Measurements from ENCODE around the gene DLGAP4.

DNA sequence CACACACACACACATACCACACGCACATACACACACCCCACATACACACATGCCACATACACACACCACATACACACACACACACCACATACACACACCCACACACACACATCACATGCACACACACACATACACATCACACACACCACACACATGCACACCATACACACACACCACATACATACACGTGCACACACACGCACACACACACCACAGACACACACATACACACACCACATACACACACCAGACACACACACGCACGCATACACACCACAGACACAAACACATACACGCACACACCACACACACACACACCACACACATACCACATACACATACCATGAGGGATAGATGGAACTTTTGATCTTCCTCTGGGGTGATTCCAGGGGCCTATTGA, 90.2 kb downstream of the DLGAP4 start:
- no peak for TF ChIP-seq GABPA (tag; conservative IDR thresholded peaks at IDR 0.05; ENCODE audit: low read depth)
- TF ChIP-seq, protein P1, sequence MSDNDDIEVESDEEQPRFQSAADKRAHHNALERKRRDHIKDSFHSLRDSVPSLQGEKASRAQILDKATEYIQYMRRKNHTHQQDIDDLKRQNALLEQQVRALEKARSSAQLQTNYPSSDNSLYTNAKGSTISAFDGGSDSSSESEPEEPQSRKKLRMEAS (CRISPR knock-in tag; IDR thresholded peaks at IDR 0.05): no peak
- TF ChIP-seq ZBTB7A (IDR thresholded peaks at IDR 0.05; ENCODE audit: borderline replicate concordance, control insufficient read depth, low read depth, low read length): no peak
- TF ChIP-seq KAT8 (IDR thresholded peaks at IDR 0.05; ENCODE audit: low read depth): no peak
- TF ChIP-seq, protein P2, sequence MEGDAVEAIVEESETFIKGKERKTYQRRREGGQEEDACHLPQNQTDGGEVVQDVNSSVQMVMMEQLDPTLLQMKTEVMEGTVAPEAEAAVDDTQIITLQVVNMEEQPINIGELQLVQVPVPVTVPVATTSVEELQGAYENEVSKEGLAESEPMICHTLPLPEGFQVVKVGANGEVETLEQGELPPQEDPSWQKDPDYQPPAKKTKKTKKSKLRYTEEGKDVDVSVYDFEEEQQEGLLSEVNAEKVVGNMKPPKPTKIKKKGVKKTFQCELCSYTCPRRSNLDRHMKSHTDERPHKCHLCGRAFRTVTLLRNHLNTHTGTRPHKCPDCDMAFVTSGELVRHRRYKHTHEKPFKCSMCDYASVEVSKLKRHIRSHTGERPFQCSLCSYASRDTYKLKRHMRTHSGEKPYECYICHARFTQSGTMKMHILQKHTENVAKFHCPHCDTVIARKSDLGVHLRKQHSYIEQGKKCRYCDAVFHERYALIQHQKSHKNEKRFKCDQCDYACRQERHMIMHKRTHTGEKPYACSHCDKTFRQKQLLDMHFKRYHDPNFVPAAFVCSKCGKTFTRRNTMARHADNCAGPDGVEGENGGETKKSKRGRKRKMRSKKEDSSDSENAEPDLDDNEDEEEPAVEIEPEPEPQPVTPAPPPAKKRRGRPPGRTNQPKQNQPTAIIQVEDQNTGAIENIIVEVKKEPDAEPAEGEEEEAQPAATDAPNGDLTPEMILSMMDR (IDR thresholded peaks at IDR 0.05 in 2 of 3, conservative IDR thresholded peaks at IDR 0.05 in 1 of 3; ENCODE audit: insufficient read depth in 2 of 3, low read depth in 1 of 3, low read length in 3 of 3): no peak
- TF ChIP-seq ZNF707 (CRISPR knock-in tag; conservative IDR thresholded peaks at IDR 0.05): no peak
- TF ChIP-seq SMAD1 (IDR thresholded peaks at IDR 0.05; ENCODE audit: low read depth, low read length, partially characterized antibody): no peak
- TF ChIP-seq, protein P3, sequence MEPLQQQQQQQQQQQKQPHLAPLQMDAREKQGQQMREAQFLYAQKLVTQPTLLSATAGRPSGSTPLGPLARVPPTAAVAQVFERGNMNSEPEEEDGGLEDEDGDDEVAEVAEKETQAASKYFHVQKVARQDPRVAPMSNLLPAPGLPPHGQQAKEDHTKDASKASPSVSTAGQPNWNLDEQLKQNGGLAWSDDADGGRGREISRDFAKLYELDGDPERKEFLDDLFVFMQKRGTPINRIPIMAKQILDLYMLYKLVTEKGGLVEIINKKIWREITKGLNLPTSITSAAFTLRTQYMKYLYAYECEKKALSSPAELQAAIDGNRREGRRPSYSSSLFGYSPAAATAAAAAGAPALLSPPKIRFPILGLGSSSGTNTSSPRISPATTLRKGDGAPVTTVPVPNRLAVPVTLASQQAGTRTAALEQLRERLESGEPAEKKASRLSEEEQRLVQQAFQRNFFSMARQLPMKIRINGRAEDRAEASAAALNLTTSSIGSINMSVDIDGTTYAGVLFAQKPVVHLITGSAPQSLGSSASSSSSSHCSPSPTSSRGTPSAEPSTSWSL (CRISPR knock-in tag; IDR thresholded peaks at IDR 0.05; ENCODE audit: borderline replicate concordance): no peak
- TF ChIP-seq DMBX1 (CRISPR knock-in tag; IDR thresholded peaks at IDR 0.05; ENCODE audit: borderline replicate concordance): no peak
- TF ChIP-seq, protein P4, sequence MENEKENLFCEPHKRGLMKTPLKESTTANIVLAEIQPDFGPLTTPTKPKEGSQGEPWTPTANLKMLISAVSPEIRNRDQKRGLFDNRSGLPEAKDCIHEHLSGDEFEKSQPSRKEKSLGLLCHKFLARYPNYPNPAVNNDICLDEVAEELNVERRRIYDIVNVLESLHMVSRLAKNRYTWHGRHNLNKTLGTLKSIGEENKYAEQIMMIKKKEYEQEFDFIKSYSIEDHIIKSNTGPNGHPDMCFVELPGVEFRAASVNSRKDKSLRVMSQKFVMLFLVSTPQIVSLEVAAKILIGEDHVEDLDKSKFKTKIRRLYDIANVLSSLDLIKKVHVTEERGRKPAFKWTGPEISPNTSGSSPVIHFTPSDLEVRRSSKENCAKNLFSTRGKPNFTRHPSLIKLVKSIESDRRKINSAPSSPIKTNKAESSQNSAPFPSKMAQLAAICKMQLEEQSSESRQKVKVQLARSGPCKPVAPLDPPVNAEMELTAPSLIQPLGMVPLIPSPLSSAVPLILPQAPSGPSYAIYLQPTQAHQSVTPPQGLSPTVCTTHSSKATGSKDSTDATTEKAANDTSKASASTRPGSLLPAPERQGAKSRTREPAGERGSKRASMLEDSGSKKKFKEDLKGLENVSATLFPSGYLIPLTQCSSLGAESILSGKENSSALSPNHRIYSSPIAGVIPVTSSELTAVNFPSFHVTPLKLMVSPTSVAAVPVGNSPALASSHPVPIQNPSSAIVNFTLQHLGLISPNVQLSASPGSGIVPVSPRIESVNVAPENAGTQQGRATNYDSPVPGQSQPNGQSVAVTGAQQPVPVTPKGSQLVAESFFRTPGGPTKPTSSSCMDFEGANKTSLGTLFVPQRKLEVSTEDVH (IDR thresholded peaks at IDR 0.05; ENCODE audit: low read depth, partially characterized antibody): no peak

Data from K562 (cell line).